ENCODE results near the gene DPM3. TPM values are rescaled to one million over a fixed set of nuclear protein-coding genes. Genes with fewer than 3 reads are reported as not detected.

DPM3 gene
- total RNA-seq, 4 donors from 2014 or later, result 61.4 to 120 (median 71.2) TPM

Small RNAs within 50 kb of the gene (small RNA-seq; reads per million reads assigned to genes)
- not detected for gene HMGN2P18
- gene RF00019, result 0.49 reads per million

Other genes starting within 250 kb of the DPM3 start
- 10 to 100 TPM; 11.6 to 22.4 (median 14.4) TPM for gene PMVK, start 203.8 kb downstream of the DPM3 start, total RNA-seq
- 100 to 1,000 TPM in 2 of 4 donors, 10 to 100 TPM in 2; 34.9 to 177 (median 91.0) TPM for gene PBXIP1, start 184.4 kb downstream of the DPM3 start, total RNA-seq
- 10 to 100 TPM; 13.4 to 23.9 (median 14.8) TPM for gene PYGO2, start 178.7 kb downstream of the DPM3 start, total RNA-seq
- 100 to 1,000 TPM in 2 of 4 donors, 10 to 100 TPM in 2; 87.1 to 171 (median 102) TPM for gene SHC1, start 169.8 kb downstream of the DPM3 start, total RNA-seq
- 10 to 100 TPM; 40.3 to 77.4 (median 51.2) TPM for gene CKS1B, start 165.8 kb downstream of the DPM3 start, total RNA-seq
- gene FLAD1, start 157.2 kb downstream of the DPM3 start, total RNA-seq, result 10 to 100 TPM; 23.5 to 25.9 (median 24.7) TPM
- gene LENEP, start 146.9 kb downstream of the DPM3 start, total RNA-seq, result not detected
- 10 to 100 TPM; 23.5 to 74.0 (median 30.8) TPM for gene ZBTB7B, start 137.7 kb downstream of the DPM3 start, total RNA-seq
- gene DCST2, start 106.8 kb downstream of the DPM3 start, total RNA-seq, result 1 to 10 TPM in 2 of 4 donors, under 1 TPM in 1, not detected in 1; 0.34 to 3.7 (median 2.6) TPM
- gene DCST1, start 106.7 kb downstream of the DPM3 start, total RNA-seq, result not detected
- 100 to 1,000 TPM in 2 of 4 donors, 10 to 100 TPM in 2; 61.4 to 189 (median 87.5) TPM for gene ADAM15, start 89.2 kb downstream of the DPM3 start, total RNA-seq
- 1 to 10 TPM; 2.8 to 5.3 (median 3.7) TPM for gene EFNA4, start 76.8 kb downstream of the DPM3 start, total RNA-seq
- gene EFNA3, start 61.7 kb downstream of the DPM3 start, total RNA-seq, result 1 to 10 TPM in 2 of 4 donors, under 1 TPM in 1, not detected in 1; 0.44 to 3.7 (median 1.7) TPM
- 10 to 100 TPM; 12.4 to 32.6 (median 16.8) TPM for gene EFNA1, start 12.7 kb downstream of the DPM3 start, total RNA-seq
- gene SLC50A1, start 4.7 kb downstream of the DPM3 start, total RNA-seq, result 10 to 100 TPM; 21.2 to 34.2 (median 23.7) TPM
- 100 to 1,000 TPM in 1 of 4 donors, 10 to 100 TPM in 3; 65.0 to 155 (median 81.9) TPM for gene KRTCAP2, start 32.8 kb upstream of the DPM3 start, total RNA-seq
- under 1 TPM in 3 of 4 donors, not detected in 1; 0.51 to 0.75 (median 0.66) TPM for gene TRIM46, start 33.3 kb upstream of the DPM3 start, total RNA-seq
- 10 to 100 TPM in 3 of 4 donors, 1 to 10 TPM in 1; 8.8 to 21.1 (median 15.6) TPM for gene THBS3, start 67.4 kb upstream of the DPM3 start, total RNA-seq
- 10 to 100 TPM; 35.5 to 46.9 (median 40.8) TPM for gene MTX1, start 68.2 kb upstream of the DPM3 start, total RNA-seq
- gene ENTREP3, start 115.0 kb upstream of the DPM3 start, total RNA-seq, result 10 to 100 TPM in 3 of 4 donors, 1 to 10 TPM in 1; 5.4 to 20.3 (median 14.2) TPM
- 10 to 100 TPM; 39.0 to 66.1 (median 44.8) TPM for gene SCAMP3, start 121.8 kb upstream of the DPM3 start, total RNA-seq
- 10 to 100 TPM; 23.5 to 36.7 (median 26.3) TPM for gene CLK2, start 133.0 kb upstream of the DPM3 start, total RNA-seq
- gene HCN3, start 136.9 kb upstream of the DPM3 start, total RNA-seq, result 1 to 10 TPM in 3 of 4 donors, under 1 TPM in 1; 0.75 to 1.8 (median 1.1) TPM
- not detected for gene PKLR, start 160.9 kb upstream of the DPM3 start, total RNA-seq
- 100 to 1,000 TPM in 1 of 4 donors, 10 to 100 TPM in 3; 54.0 to 105 (median 81.6) TPM for gene FDPS, start 168.3 kb upstream of the DPM3 start, total RNA-seq
- 10 to 100 TPM in 3 of 4 donors, 1 to 10 TPM in 1; 4.6 to 14.4 (median 12.1) TPM for gene RUSC1, start 180.4 kb upstream of the DPM3 start, total RNA-seq